H1 (cell line): ENCODE data around the gene AIRE.

Experiments
- CEBPB ChIP-seq: IDR thresholded peaks from 2 replicates; pipeline ENCODE4 v1.6.1; 2012; ENCODE audit warnings: low read depth, low read length
- CTCF ChIP-seq, 3 experiments: IDR thresholded peaks; 1 replicate in 2 of 3; 2 replicates in 1 of 3; pipeline versions ENCODE4 v1.5.1 to v1.6.1; 2011; ENCODE audit warnings: low read length in 3 of 3, mild to moderate bottlenecking in 3 of 3, inconsistent platforms in 2 of 3, low read depth in 1 of 3, moderate library complexity in 1 of 3; ENCODE audit not compliant: insufficient read depth in 1 of 3; ENCODE audit errors: control extremely low read depth in 1 of 3
- YY1 ChIP-seq: IDR thresholded peaks from 2 replicates; pipeline ENCODE4 v1.6.1; 2011; ENCODE audit warnings: low read depth, mild to moderate bottlenecking, low read length

GRCh38 chr21:44312089-44312488 lies 26.4 kb downstream of the AIRE start:
- TF ChIP-seq CTCF (IDR thresholded peaks at IDR 0.05; ENCODE audit: control extremely low read depth in 1 of 3, insufficient read depth in 1 of 3, low read depth in 1 of 3, low read length in 3 of 3) (no peak), YY1 (no peak), CEBPB (no peak)
